Stimulated activated CD8-positive, alpha-beta memory T cell treated with anti-CD3 and anti-CD28 coated beads, Interleukin-4, amount 100 ng/mL, for 24 hours (primary cell): ENCODE measurements around the gene WHRN.

Experiments used
- DNase-seq: peaks from one replicate; pipeline ENCODE4 v3.0.0-alpha.2; 2020; ENCODE audit warnings: low read depth

Gene WHRN

DNA sequence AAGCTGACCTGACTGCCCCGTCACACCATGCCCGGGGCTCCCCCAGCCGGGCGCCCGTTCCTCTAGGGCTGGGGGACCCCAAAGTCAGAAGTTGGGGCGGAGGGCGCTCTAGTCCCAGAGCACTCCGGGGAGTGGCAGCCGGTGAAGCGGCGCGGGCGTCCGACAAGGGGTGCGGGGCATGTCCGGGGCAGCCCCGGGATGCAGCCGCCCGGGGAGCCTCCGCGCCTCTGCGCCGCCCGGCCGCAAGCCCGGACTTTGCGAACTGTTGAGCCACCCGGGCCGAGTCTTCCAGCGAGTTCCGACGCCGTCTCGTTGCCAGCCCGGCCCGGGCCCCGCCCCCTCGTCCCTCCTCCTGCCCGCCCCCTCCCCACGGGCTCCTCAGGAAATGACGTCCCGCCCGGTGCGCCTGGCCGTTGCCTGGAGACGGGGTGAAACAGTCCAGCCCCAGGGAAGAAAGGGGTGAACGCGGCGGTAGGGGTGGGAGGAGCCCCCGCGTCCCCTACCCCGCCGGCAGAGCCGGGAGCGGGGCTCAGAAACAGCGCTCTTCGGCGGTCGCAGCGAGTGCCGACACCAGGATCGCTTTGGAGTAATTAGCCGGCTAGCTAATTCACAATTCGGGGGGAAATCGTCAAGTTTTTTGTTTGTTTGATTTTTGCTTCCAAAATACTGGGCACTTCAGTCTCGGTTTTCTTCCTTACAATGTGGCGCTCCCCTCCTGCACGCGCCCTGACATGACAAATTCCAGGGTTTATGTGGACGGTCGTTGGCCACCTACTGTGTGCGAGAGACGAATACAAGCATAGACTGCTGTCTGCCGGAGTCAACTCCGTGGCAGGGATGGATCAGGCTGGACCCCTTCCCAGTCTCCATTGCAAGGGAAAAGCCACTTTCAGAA is at the start of gene WHRN:
TSS of gene WHRN (minus strand) at position 287 of the 895 bp plus-strand sequence. CDS start 672 bp downstream, outside the sequence.
- peak; percentile 87 for DNase-seq

DNA sequence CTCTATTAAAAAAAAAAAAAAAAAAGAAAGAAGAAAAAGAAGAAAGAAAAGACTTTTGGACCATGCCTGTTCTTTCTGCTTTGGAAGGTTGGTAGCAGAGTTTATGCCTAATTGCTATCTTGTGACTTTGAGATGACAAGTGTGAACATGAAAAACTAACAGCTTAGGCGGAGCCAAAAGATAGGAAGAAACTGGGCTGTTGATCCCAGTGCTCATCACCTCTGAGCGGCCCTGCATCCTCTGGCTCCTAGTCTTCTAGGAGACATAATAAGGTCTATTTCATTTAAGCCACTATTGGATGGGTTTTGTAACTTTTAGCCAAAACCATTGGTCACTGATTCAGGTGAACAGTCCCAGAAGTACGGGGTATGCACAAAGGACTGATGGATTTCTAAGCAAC is 47.9 kb upstream of the WHRN start:
- DNase-seq, result no peak

DNA sequence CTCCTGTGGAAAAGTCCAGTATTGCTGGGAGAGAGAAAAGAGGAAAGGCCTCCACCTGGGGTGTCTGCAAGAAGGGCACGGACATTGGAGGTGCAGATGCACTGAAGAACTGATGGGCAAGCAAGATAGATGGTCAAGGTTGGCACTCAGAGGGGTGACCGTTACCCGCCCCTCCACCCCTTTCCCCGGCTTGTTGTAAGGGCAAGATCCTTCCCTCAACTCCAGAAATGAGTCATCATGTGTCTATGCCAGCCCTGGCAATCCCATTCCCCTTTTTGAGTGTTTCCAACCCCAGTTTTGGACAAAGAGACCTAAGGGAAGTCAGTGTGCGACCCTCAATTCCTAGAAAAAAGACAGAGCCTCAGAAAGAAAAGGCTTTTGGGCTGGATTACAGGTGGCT is 47.4 kb upstream of the WHRN start:
- DNase-seq, result no peak

DNA sequence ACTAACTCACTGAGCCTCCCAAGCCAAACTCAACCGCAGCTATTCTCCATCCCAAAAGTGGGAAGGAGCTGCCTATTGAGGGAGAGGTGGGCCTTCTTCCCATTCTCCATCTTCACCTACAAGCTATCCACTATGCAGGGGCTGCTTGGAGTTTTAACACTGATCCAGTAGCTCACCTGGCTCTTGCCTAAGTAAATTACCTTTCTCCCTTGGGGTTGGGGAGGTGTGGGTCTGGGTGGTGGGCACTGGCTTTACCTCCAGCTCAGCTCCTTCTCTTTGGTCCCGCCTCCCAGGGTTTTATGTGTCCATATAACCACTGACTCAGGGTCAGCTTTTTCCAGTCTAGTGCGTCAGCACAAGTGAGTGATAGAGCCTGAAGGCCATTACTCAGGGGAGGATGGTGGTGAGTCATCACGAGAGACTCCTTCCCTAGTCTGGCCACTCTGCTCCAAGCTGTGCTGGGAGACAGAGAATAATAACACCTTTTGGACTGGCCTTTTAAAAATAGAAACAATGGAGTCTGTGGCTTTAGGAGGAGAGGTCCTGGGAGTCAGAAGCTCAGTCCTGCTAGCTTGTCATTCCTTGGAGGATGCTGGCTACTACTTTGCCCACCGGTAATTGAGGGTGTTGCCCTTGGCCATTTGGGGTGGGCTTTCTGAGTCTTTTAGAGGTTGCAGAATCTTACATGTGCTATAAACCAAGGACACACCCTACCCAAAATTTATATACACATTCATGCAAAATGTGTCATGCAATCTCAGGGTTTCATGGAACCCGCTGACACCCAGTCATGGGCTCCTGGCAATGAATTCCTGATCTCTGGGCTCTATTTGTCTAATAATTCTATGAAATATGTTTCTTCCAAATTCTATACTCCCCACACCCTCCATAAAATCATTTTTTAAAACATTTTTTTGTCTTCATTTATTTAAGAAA is 46.7 kb upstream of the WHRN start:
- DNase-seq, result no peak

DNA sequence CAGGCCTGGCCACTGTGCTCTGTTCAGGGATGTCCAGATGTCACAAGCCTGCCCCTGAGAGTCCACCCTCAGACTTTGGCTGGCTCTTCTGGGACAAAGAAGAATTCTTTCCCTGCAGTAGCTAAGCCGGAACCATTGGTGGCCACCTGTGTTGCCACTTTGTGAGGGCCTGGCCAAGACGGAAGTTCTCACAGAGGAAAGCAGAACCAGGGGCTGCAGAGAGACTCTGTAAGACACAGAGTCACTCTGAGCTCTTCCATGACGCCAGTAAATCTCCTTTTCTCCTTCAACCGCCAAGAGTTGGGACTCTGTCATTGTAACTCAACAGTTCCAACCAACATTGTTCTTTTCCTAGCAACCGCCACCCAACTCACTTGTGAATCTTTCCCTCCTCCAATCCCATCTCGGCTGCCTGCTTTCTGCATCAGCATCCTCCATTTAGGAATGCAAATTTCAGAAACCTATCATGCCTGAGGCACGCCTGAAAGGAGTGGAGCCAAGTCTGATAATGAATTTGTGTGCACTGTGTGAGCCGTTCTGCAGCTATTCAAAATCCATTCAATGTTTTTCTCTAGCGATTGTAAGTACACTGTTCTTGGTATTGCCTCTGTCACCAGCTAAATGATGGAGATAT is 44.5 kb upstream of the WHRN start:
- DNase-seq, result no peak

DNA sequence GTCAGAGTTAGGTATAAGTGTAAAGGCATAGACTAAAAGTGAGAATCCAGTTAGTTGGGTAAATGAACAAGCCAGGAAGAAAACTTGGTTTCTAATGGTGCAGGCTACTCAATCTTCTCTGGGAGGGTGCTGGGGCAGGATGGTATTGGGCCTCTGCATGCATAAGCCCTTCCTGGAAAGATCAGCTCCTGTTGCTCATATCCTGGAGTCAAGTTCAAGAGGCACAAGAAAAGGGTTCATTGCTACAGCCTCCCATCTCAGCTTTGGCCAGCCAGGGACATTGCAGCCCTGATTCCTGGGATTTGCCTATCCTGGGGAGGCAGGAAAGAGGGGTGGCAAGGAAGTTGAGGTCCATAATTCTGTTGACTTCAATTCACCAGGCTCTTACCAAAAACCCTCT is 41.6 kb upstream of the WHRN start:
- DNase-seq, result no peak

DNA sequence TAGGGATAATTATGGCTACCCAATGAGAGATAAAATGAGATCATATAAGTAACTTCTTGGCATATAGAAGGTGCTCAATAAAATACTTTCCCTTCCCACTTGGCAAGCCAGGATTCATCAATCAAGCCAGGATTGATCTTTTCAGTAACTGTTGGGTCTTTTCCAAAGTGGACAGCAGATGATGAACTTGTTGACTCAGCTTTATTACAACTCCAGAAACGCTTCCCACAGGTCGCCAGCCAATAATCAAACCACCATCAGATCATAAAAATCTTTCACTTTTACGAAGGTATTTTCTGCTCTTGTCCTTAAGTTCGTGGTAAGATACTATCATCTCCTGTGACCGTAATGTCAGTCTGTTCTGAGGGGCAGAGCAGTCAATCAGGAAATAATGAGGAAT is 39.8 kb upstream of the WHRN start:
- no peak for DNase-seq

DNA sequence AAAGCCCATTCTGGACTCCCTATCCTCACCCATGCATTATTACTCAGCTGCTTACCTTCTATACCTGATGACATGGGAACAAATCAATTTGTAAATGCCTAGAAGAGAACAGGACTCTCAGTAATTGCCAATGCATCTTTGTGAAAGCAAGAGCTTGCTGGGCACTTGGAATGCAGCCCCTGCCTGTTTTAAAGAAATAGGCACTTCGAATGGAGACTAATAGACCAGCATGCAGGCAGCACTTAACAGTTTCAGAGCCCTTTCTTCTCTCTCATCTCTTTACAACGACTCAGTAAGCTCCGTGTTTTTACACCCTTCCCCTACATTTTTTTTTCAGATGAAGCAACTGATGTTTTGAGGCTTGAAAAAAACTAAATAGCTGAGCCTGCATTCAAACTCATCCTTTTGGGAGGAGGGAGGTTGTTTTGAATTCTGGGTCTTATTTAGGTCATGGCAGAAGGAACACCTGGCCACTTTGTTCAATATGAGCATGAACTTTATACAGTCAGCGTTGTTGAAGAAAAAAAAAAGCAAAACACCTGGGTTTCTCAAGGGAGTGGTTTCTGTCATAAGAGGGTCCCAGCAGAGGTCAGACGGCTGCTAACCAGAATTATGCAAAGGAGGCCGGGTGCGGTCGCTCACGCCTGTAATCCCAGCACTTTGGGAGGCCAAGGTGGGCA is 34.6 kb upstream of the WHRN start:
- DNase-seq, result no peak

DNA sequence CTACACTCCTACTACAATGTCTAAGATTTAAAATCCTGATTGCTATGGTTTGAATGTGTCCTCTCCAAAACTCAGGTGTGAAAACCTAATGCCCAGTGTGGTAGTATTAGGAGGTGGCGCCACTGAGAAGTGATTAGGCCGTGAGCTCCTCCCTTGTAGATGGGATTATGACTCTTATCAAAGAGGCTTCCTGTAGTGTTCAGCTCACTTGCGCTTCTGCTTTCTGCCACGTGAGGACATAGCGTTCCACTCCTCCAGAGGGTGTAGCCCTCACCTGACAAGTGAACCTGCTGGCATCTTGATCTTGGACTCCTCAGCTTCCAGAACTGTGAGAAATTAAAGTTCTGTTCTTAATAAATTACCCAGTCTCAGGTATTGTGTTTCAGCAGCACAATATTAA is 33.0 kb upstream of the WHRN start:
- no peak for DNase-seq

DNA sequence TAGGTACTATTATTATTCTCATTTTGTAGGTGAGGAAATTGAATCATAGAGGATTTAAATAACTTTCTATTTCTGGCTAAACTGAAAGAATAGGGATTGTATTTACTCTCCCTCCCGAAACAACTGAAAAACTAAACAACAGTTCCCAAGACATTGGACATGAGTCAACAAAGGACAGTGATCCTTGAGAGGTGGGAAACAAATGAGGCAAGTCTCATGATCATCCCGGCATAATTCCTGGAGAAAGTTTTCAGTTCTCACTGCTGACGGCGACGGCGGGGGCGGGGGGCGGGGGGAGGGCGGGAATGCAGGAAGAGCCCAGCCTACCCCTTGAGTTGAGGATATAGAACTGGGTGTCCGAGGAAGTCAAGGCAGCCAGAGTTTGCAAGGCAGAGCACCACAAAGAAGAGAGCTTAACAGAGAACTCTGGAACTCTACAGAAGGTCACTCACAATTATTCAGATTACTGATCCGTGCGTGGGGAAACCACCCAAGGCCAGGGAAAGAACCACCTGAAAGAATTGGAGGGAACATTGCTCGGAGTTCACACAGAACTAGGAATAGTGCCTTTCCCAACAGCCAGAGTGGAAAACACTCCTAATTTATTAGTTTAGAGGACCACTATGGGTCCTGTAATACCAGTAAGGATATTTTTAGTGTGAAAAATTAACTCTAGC is 27.4 kb upstream of the WHRN start:
- no peak for DNase-seq

DNA sequence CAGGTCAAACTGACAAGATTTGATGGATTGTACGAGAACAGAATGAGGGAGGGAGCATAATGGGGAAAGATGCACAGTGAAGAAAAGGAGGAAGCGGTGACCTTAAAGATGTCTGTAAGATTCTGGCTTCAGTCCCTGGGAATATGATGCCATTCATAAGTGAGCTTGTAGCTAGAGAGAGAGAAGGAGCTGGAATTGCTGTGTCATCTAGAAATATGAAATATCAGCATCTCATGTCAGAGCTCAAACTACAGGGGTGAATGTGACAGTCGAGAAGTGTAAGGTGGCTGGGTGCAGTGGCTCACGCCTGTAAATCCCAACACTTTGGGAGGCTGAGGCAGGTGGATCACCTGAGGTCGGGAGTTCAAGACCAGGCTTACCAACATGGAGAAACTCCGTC is 24.0 kb upstream of the WHRN start:
- no peak for DNase-seq

DNA sequence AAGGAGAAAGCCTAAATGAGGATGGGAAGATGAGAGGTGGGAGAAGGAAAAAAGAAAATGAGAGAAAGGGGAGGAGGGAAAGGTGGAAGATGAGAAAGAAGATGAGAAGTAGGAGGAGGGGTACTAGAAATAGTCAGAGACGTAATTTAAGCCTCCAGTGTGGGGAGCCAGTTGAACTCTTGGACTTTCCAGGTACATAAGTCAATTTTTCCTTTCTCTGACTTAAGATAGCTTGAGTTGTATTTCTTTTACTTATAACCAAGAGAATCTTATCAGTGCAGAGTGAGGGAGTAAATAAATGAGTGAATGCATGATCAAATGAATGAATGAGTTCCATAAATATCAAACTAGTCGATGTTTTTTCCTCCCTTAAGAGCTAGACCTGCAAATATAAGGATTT is 21.5 kb upstream of the WHRN start:
- DNase-seq, result no peak

DNA sequence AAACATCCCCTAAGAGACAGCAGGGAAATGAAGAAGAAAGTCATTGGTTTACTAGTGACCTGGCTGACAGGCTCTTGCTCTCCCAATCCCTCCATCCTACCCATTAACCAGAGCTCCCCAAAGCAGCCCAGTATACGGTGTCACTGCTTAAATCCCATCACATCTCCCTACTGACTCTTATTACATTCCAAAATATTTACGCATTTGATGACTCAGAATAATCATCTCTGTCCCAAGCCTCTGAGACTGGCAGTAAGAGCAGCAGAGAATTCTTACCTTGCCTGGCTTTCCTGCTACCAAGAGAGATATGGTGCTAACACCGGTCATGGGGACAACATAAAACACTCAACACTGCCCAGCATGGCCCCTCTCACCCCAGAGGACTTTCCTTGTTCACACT is 20.2 kb upstream of the WHRN start:
- no peak for DNase-seq

DNA sequence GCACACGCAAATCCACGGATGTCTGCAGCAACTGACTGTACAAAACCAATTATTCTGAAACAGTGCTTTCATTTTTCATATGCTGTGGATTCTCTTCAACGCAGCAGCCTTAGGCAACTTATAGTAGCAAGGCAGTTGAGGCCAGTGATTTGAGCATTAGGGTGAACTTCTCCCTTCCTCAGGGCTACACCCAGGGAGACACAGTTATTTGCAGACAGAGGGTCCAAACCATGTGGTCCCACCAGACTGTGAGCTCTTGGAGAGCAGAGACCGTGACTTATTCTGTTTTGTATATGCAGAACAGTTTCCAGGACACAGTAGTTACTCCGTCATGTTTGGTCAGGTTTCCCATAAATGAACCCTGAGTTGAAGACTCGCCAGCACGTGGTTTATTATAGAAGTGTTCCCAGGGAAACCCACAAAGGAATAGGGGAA is 19.0 kb upstream of the WHRN start:
- no peak for DNase-seq

DNA sequence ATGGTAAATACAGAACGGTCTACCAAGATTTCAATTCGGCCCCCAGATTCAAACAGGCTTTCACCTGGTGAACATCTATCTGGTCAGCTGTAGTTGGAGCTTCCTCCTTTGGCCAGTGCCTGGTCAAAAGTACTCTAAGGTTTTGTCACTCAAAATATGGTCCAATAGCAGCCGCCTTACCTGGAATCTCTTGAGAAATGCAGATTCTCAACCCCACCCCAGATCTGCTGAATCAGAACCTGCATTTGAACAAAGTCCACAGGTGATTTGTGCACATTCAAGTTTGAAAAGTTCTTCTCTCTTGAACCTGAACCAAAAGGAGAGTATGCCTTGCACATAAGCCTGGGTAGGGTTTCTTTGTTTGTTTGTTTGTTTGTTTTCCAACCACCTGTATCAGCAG is 17.6 kb upstream of the WHRN start:
- no peak for DNase-seq

DNA sequence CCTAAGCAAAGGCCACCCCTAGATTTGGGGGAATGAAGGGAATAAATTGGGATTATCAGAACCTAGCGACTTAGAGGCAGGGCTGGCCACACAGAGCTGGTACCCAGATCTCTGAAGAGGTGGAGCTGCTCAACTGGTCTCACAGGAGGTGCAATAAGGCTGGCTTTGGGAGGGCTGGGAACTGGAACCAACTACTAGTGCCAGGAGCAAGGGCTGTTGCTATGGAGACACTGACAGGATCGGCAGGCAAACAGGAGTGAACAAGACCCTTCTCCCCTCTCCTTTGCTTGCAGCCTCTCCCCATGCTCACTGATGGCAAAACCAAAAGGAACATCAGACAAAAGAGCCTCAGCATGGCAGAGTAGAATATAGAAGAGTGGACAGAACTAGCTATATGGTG is 17.0 kb upstream of the WHRN start:
- no peak for DNase-seq

DNA sequence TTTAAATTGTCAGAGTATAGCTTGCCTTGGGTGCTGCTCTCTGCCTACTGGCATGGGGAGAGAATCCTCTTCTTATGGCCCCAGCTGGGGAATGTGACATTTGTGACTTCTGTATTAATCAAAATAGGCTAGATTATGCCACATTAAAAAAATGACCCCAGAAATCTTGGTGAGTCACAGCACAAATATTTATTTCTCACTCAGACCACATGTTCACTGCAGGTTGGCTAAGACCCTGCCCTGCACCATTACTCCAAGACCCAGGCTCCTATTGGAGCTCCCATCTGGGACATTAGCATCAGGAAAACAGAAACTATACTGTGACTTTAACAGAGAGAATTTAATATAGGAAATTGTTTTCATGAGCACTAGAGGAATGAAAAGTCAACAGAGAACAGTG is 16.6 kb upstream of the WHRN start:
- no peak for DNase-seq

DNA sequence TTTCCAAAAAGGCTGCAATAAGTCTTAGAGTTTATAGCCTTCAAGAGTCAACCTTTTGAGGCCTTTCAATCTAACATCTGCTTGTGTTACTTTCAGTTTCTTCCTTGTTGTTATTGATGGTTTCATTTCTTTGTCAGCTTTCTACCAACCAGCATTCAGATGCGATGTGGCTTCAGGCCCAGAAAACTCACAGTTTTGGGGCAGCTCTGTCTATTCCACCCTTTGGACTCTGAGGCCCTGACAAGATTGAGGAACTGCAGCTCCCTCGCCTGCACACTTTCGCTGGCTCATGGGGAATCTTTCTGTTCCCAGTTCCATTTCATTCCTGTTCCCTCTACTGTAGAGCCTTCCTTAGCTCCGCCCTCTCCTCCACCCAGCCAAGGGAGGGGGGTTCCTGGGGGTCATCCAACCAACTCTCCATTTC is 13.3 kb upstream of the WHRN start:
- no peak for DNase-seq

DNA sequence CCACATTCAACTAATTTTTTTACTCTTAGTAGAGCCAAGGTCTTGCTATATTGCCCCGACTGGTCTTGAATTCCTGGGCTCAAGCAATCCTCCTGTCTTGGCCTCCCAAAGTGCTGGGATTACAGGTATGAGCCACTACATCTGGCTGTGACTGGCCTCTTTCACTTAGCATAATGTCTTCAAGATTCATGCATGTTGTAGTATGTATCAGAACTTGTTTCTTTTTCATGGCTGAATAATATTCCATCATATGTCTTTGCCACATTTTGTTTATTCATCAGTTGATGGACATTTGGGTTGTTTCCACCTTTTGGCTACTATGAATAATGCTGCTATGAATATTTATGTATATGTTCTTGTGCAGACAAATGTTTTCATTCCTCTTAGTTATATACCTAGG is 12.8 kb upstream of the WHRN start:
- DNase-seq, result no peak

DNA sequence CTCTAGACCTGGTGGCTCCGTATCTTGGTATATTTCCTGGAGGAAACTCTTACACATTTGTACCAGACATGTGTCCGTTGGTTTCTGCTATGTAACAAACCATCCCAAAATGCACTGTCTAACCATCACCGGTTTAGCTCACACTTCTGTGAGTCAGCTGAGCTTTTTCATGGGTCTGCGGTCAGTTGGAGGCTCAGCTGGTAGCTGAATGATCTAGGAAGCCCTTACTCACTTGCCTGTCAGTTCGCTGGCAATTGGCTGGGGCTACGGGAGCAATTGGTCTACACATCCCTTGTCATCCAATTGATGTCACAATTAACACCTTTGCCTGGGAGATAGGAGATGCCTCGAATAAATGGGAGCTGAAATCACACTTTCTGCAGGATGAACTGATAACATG is 11.6 kb upstream of the WHRN start:
- no peak for DNase-seq

DNA sequence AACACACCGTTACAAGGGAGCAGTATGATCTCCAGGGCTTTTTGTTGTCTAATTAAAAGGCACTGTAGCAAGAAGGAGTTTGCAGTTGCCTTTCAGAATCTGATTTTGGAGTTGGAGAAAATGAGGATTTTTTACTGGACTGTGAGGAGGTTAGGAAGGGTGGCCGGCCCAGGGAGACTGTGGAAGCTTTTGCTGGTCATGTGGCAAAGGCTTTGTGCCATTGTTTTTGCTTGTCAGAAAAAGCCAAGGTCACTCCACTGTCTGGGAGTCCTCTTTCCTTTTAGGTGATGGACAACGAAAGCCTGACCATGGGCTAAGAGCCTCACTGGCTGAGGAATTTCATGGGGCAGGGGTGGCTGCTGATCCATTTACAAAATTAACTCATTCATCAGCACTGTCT is 10.3 kb upstream of the WHRN start:
- no peak for DNase-seq

DNA sequence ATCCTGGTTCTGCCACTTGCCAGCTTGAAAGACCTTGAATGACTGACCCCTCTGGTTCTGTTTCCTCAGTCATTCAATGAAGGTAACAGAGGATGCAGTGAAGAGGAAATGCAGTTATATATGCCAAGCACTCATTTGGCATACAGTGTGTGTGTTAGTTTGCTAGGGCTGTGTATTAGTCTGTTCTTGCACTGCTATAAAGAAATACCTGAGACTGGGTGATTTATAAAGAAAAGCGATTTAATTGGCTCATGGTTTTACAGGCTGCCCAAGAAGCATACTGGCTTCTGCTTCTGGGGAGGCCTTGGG is 8.6 kb upstream of the WHRN start:
- no peak for DNase-seq
